Germinal center (tissue), 1 donor: ENCODE data around the gene KCND3.

Experiments
- DNase-seq: peaks from one replicate; pipeline ENCODE4 v3.0.0; 2012; ENCODE audit warnings: mixed read lengths, low spot score

The KCND3 gene

DNA sequence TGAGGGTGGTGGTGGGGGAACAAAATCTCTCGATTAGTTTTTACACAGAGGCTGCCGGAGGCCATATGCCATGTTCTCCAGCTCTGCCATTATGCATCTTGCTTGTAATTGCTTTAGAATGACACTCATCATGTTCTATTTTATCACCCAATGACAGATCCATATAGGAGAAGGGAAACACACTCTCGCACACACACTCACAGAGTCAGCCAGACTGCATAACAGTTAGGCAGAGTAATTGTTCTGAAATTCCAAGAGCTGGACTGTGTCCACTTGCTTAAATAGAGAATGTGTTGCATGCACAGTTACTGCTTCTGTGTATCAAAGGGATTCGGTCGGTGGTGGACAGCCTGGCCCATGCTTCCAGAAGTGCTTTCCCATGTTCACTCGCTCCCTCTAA is 30.6 kb downstream of the KCND3 start:
- DNase-seq = no peak

DNA sequence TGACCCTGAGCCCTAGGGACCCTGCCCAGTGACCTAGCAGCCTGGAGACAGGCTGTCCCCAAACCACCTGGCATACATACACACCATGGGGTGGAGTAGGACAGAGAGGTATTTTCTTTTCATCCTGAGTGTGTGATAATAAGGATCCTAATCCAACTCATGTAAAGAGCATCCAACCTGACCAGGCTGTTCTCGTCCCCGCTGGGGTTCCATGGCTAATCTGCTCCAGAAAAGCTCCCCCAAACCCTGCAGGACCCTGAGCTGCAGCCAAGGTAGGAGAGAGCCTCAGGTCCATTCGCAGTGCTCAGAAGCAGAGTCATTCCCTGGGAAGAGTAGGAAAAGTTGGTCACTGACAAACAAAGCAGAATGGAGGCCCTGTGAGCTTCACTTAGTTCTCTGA is 31.4 kb downstream of the KCND3 start:
- DNase-seq = no peak

DNA sequence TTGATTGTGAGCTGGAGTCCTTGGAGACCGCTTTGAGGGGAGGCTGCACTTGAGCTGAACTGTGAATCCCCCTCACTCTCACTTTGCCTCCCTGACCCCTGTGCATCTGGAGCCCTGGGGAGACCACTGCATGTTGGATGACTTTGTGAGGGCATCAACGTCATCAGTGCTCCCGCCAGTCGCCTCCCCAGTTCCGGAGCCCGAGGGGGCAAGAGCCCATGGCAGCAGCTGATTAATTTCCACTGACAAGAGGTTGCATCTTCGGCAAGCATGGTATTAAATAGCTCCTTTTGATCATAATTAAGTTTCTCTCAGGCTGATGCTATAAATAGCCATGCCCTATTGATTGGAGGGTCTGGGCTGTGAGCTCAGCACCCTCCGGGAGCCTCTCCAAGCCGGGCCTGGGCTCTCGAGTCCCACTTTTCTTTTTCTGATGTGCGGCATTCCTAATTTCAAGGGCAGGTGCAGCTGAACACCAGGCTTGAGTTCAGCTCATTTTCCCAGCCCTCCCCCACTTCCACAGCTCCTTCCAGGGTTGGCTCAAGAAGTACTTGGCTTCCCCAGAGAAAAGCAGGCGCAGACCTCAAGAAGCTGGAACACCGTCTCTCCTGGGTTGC is 33.2 kb downstream of the KCND3 start:
- DNase-seq = no peak

DNA sequence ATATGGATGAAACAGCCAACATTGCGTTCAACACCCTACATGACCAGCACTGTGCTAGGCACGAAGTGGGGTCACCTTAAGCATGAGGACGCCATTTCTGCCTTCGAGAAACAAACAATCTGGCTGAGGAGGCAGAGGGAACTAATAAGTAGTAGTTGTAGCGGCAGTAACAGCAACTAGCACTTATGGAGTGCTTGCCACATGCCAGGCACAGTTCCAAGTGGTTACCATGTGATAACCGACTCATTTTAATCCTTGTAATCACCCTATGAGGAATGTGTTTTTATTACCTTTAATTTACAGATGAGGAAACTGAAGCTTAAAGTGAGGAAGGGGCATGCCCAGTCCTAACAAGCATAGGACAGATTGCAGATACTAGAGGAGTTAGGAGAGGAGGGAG is 33.7 kb downstream of the KCND3 start:
- no peak for DNase-seq

DNA sequence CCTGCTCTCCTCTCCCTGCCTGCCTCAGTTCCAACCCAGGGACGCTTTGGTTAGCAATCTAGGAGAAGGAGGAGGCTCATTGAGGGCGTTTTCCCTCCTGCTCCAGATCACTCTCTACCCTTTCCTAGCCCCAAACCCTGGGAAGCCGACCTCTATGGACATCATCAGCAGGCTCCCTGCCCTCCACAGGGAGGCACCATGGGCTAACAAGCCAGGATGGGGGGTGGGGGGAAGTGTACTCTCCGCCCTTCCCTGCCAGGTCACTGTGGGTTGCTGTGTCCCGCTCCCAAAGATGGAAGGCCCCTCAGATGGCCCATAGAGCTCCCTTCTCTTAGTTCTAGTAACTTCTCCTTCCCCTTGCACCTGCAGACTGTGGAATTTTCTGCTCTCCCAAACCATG is 35.7 kb downstream of the KCND3 start:
- DNase-seq = no peak

DNA sequence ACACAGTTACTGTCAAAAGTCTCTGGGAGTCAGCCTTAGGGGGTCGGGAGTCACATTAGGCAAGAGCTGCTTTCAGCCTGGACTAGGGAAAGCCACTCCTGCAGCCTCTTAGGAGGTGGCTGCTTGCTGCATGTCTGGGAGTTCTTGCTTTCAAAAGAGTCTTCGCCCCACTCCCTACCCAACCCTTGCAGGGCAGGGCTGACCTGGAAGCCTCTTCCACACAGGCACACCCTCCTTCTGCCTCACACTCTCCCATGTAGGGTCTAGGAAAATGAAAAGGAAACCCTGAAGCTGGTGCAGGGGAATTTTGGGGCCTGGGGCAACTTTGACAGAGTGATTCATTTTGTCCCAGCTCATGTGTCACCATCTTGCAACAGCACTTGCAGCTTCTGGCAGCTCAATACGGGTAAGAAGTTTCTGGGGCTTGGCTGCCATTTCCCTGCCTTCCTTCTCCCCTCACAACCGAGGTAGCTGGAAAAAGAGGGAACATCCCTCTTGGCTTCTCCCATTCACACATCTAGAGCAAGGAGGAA is 37.3 kb downstream of the KCND3 start:
- no peak for DNase-seq

DNA sequence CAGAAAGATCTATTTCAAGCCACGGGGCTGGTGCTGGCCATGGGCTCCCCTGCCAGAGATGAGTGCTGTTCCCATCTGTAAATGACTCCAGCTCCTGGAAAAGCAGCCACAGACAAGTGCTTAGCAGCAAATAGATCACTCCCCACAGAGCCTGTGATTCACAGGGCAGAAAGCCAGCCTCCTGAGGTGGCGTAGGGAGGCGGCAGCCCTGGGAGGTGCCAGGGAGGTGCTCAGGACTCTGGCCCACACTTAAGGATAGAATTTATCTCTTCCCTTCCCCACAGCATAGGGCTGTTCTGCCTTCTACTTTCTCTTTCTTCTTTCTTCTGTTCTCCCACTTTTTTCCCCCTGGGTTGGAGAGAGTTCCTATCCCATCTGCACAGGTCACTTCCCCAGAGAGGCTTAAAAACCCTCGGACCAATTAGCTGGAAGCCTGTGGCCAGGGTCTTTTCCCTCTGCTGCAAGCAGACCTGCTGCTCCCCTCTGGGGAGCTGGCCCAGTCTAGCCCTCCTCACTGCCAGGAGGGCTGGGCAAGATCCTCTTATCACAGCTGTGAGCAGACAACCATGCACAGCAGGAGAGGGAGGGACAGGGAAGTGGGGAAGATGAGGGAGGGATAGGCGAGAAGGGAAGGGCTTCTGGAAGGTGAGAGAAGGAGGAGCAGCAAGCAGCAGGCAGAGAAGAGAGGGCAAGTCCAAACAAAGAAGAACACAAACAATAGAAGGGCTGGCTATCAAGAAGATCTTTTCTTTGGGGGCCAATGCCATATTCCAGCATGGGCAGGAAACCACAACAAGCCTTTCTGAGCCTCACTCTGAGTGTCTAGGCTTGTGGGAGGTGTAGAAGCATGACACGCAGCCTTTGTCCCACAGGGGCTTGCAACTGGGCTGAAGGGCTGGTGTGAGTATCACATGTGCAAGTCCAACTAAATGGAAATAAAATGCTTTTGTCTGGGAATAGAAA is 41.0 kb downstream of the KCND3 start:
- DNase-seq = no peak

DNA sequence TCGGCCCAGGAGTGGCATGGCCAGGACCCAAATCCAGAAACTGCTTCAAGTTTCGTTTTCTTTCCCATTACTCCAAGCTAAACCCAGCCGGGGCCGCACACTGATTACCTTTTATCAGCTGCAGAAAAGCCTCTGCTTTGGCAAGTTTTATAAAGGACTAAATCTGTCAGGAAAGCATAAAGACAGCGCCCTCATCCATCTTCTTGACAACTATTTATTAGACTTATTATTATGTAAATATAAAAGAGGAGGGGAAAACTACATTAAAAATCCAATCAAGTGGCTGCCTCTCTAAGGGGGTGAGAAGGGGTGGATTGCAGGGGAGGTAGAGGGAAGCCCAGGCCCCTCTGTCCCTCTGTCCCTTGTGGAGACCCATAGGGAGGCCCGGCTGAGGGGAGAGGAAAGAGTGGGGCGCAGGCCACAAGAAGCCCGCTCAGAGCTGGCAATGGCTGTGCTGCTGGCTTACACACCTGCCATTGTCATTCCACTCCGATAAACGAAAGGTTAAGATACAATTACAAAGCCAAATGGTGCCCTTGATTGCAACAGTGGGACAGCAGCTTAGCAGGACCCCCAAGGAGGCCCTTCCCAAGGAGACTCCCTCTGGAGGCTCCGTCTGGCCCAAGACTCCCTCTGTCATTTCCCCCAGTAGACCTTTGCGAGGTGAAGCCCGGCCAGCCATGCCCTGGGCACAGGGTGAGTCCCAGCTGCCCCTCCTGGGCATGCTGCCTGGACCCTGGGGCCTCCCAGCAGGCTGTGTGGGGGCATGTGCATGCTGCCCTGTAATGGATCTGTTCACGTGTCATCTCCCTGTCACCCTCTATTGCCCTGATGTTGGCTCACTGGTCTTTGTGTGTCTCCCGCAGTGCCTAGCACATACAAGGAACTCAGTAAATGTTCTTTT is 45.4 kb downstream of the KCND3 start:
- no peak for DNase-seq

DNA sequence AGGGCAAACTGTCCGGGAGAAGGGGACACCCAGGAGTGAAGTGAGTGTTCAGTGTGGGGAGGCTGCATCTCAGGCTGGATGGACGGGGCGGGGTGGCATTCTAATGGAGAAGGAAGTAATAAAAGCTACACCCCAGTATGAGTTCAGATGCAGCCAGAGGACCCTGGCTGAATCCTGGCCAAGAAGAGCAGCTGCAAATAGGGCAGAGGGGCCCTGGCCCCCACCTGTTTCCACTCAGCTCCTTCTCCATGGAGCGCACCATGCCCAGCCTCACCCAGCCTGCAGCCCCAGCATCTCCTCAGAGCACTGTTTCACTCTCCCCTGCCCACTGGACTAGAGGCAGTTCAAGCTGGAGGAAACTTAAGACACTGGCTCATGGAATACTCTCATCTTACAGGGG is 46.4 kb downstream of the KCND3 start:
- no peak for DNase-seq

DNA sequence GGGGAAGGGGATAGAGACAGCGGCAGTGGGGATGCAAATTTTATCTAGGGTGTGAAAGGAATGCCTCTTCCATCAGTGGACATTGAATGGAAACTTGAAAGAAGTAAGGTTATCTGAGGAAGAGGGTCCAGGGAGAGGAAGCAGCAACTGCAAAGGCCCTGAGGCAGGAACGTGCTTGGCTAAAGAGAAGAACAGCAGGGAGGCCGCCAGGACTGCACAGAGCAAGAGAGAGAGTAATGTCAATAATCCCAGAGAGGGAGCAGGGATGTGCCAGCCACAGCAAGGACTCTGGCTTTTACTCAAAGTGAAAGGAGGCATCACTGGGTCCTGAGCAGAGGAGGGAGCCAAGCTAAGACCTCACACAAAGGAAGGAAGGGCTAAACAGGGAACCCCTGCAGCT is 50.9 kb downstream of the KCND3 start:
- no peak for DNase-seq

DNA sequence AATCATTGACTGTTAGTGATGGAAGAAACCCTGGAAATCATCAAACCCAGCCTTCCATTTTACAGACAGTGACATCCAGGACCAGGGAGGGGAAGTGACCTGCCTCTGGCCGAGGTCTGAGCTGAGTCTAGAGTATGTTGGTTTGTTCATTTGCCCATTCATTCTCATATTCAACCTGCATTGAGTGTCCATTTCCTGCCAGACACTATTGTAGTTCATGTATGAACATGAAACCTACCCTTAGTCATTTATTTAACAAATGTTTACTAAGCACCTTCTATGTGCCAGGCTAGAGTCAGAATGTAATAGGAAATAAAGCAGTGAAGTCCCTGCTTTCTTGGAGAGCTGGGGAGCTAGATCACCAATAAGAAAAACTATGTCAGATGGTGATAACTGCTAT is 51.3 kb downstream of the KCND3 start:
- no peak for DNase-seq

DNA sequence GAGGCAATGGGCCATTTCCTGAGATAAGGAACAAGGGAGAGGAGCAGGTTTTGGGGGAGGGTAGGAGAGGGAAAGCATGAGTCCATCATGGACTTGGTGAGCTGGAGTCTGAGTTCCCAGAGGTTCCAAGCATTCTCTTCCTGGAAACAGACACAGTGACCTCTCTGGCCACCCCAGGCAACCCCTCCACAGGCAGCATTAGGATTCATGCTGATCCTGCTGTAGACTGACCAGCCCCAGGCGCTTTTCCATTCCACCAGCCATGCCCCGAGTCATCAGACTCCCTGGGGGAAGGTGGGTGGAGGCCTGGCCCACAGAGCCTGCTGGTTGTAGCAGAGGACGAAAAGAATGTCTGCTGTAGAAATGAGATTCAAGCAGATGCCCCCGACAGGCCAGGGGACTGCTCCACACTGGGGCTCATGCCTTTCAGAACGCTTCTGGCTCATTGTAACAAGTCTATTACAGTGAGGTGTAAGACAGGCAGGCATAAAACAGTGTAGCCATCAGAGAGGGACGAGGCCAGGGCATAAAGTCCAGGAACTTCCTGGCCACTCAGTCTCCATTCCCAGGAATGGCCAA is 52.2 kb downstream of the KCND3 start:
- no peak for DNase-seq

DNA sequence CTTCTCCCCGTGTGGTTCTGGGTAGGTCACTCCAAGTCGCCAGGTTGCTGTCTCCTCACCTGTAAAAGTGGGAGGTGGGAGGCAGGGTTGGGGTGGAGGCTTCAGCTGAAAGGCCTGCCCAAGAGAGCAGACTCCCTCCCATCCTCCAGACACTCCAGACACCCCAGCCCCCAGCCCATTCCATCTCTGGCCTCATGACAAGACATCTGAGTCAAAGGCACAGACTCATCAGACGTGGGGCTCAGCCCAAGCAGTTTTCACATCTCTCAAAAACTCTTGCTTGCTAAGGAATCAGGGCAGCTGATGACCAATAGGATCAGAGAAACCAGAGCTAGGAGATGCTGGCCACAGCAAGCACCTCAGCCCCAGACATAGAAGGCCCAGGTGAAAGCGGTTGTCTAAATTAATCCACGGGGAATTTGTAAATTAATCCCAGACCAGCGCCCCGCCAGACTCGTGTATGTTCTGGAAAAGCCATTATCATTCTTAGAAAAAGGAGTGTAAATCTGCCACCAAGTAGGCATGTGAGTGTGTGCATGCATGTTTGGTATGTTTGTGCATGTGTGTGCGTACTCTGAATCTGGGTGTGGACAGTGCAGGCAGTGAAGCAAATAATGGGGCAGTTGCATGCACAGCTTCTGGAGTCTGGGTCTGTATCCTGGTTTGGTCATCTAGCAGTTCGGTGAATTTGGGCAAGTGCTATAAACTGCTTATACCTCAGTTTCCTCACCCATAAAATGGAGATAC is 55.2 kb downstream of the KCND3 start:
- no peak for DNase-seq

DNA sequence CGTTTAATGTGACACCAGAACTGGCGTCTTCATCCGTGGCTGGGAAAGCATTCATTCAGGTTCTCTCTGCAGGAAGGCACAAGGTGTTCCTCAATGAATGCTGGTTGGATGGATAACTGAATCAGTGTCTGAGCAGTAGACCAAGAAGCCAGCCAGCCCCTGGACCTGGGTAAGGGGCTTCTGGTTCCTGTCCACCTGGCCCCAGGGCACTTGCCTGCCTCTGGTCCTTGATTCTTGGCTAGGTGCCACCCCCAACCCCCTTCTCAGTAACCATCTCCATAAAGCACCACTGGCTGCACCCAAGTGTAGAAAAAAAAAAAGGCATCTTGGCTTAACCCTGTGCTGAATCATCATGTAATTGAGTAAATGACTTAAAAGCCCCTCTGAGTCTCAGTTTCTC is 59.1 kb downstream of the KCND3 start:
- DNase-seq = no peak

DNA sequence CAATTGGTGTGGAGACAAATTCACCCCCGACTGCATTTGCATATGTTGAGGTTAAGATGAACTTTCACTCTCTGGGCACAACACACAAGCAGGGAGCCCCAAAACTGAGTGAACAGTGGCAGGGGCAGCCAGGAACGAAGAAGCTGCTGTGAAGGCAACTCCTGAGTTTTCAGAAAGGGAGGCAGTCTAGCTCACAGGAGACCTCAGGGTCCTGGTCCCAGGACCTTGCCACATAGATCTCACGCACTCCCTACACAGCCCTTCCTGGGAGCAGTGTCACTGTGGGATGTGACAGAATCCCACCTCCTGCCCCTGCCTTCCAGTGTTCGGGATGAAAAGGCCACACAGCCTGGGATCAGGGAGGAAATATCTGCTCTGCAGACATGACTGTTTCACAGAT is 60.9 kb downstream of the KCND3 start:
- no peak for DNase-seq

DNA sequence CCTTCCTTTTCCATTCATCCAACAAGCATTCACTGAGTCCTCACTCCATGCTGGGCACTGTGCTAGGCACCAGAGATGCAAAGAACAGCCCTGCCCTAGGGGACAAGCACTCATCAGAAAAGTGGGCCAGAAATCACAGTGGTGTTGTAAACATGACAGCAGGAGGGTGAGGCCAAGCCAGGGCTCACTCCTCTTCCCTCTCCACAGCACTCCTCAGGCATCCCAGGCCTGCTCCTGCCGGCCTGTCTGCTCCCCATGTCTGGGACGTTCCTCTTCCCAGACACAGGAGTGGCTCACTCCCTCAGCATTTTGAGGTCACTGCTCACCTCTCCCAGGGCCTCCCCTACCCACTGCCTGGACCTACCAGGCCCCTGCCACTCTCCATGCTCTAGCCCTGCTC is 61.8 kb downstream of the KCND3 start:
- no peak for DNase-seq

DNA sequence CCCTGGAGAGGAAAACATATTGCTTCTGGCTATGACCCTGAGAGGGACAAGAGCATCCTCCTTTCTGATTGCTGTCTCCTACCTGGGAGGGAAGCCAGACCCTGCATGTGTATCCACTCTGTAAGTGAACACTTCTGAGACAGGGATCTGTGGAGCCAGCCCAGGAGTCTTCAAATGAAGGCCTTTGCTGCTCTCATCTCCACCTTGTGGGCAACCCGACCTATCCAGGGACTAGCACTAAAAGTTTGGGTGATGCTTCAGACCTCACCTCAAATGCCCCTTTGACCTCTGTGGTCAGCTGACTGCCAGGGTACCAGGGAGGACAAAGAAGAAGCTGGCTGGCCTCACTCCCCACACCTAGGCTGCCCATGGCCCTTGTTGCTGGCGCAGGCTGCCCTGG is 64.7 kb downstream of the KCND3 start:
- no peak for DNase-seq

DNA sequence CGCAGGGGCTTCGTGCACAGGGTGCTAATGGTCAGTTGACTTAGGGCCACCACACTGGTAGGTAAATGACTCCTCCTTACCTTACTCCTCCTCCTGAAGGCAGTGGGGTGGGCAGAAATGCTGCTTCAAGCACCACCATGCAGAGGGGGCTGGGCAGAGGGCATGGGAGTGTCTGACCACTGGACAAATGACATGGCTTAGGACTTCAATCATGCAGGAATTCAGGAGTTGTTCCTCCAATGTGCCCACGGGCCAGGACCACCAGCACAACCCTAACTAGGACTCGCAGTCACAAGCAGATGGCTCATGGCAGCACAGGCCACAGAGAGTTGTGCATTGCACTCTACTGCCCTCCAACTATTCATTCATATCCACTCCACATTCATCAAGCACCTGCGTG is 65.7 kb downstream of the KCND3 start:
- DNase-seq = no peak

DNA sequence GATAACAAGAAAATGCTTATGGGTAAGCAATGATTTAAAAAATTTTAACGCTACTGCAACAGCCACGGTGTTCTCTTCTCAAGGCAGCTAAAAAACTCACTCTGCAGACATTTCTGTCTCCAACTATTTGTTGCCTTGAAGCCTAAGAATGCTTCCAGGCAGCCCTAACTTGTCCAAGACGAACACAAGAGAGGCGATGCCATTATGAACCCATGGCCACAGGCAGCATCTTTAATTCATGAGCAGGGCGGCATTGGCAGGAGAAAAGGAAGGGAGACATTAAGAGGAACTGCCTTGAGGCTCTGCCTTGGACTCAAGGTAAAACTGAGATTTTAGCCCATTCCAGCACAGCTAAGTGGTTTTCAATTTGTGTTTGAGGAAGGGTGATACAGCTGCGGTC is 67.5 kb downstream of the KCND3 start:
- DNase-seq = no peak

DNA sequence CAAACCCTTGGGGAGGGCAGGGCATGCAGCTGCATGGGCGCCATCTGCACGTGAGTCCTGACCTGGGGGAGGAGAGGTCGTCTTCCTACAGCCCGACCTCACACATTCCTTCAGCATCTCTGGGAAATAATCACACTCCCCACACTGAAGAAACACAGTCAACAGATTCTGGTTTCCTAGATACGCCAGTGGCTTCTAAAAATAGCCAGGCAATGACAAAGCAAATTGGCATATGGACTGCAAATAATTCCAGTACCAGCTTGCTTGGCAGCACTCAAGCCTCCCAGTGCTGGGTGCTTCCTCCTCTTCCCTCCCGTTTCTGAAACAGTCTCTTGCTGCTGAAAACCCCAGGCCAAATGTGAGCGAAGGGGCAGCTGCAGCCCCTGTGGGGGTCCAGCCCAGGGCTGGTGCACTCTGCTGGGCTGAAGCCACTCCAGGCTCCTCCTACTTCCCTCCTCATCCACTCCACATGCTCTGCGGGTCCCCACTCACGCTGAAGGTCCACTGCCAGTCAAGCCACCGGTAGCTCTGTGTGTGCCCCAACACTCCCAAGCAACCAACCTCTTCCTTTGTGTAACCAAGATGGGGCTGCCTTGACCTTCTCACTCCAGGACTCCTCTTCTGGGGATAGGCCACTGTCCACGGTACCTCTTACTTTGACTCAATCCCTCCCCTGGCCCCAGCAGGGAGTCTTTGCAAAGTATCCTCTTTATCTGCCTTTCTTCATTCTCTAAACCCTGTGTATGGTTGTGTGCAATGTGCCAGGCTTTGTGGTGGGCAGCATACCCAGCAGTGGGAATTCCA is 69.0 kb downstream of the KCND3 start:
- no peak for DNase-seq
